Activated CD4-positive, CD25-positive, alpha-beta regulatory T cell (primary cell): ENCODE results near the gene NDE1.

Experiments used
- DNase-seq, 4 experiments: peaks; one replicate each; lab custom pipeline; 2025; lab: John Stamatoyannopoulos, UW

The NDE1 gene

GRCh38 chr16:15739464-15739863 is 89.4 kb downstream of the NDE1 start:
- DNase-seq, result no peak

- DNase-seq, result no peak
Observed at GRCh38 chr16:15739950-15740349, 89.9 kb downstream of the NDE1 start.

- no peak for DNase-seq
Observed at GRCh38 chr16:15741207-15741871, 91.3 kb downstream of the NDE1 start.

GRCh38 chr16:15742716-15743115 is 92.7 kb downstream of the NDE1 start:
- no peak for DNase-seq

- no peak for DNase-seq
Observed at GRCh38 chr16:15743657-15744056, 93.6 kb downstream of the NDE1 start.

GRCh38 chr16:15746332-15746731 is 96.3 kb downstream of the NDE1 start:
- no peak for DNase-seq

GRCh38 chr16:15747937-15748336 is 97.9 kb downstream of the NDE1 start:
- no peak for DNase-seq

- no peak for DNase-seq
Observed at GRCh38 chr16:15748654-15749053, 98.6 kb downstream of the NDE1 start.

- no peak for DNase-seq
Observed at GRCh38 chr16:15749371-15749770, 99.3 kb downstream of the NDE1 start.

GRCh38 chr16:15749985-15750384 is 99.9 kb downstream of the NDE1 start:
- DNase-seq, result no peak

- DNase-seq, result no peak
Observed at GRCh38 chr16:15751940-15752339, 101.9 kb downstream of the NDE1 start.

GRCh38 chr16:15752717-15753488 is 102.9 kb downstream of the NDE1 start:
- DNase-seq, result no peak

GRCh38 chr16:15754821-15755534 is 104.9 kb downstream of the NDE1 start:
- no peak for DNase-seq

GRCh38 chr16:15757077-15757386 is 107.0 kb downstream of the NDE1 start:
- no peak for DNase-seq

GRCh38 chr16:15757630-15758251 is 107.7 kb downstream of the NDE1 start:
- DNase-seq, result peak in 1 of 4 experiments; percentile 8

GRCh38 chr16:15759070-15759469 is 109.0 kb downstream of the NDE1 start:
- no peak for DNase-seq

GRCh38 chr16:15760129-15760528 is 110.1 kb downstream of the NDE1 start:
- DNase-seq, result no peak

- DNase-seq, result no peak
Observed at GRCh38 chr16:15764112-15764511, 114.1 kb downstream of the NDE1 start.

GRCh38 chr16:15765116-15765515 is 115.1 kb downstream of the NDE1 start:
- DNase-seq, result no peak

- no peak for DNase-seq
Observed at GRCh38 chr16:15765880-15766279, 115.8 kb downstream of the NDE1 start.

GRCh38 chr16:15766918-15767317 is 116.9 kb downstream of the NDE1 start:
- no peak for DNase-seq

GRCh38 chr16:15768201-15768600 is 118.2 kb downstream of the NDE1 start:
- no peak for DNase-seq

GRCh38 chr16:15769239-15769638 is 119.2 kb downstream of the NDE1 start:
- no peak for DNase-seq
